Left forelimb (tissue), 1 donor: Measurements from ENCODE around the gene SSU72.
"Not testable (repeated sequence)": the region's sequence is repeated elsewhere in the genome, so short reads cannot be mapped to it uniquely, and the experiment has no call there.

ENCODE experiments used
- DNase-seq: peaks from one replicate; pipeline ENCODE4 v3.0.0-alpha.2; 2018; ENCODE audit warnings: low spot score

The SSU72 gene

GRCh38 chr1:1527092-1527816, 47.4 kb downstream of the SSU72 start:
- DNase-seq, result no peak

DNA sequence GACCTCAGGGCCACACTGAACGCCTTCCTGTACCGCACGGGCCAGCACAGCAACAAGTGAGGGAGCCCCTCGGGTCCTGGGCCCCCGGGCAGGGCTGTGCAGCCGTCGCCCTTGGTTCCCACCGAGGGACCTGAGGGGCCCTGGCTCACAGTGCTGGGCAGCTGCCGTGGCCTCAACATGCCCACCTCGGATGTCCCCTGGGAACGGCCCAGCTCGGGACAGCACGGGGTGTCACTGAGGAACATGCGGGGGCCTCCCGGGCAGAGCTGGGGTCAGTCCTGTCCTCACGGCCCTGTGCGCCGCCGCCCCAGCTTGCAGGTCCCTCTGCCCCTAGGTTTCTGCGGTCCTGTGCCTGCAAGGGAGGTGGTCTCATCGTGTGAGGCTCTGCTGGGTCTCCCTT, 48.2 kb downstream of the SSU72 start:
- not testable (repeated sequence) for DNase-seq

DNA sequence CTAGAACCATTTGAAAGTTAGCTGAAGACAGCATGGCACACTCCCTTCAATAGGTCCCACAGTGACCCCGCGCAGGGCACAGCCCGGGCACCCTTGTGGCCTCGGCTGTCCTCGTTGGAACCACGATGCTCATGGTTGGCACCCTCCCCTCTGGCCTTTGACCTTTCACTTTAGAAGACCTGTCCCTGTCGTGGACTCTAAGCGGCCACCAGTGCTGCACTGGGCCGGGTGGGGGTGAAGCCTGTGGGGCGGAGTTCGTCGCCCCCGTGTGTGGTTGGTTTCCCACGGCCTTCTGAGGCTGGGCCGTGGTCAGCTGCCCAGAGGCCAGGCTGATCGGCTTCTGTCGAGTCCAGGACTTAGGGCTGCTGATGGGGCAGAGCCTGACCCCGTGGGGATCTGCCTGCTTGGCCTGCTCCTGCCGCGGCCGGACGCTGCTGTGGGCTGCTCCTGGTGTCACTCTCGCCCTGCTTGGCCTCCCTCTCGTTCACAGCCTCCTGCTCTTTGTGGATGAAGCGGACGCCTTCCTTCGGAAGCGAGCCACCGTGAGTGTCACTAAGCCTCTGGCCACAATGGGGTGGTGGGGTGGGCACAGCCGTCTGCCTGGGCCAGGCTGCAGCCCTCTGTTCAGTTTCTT, 49.8 kb downstream of the SSU72 start:
- not testable (repeated sequence) for DNase-seq

DNA sequence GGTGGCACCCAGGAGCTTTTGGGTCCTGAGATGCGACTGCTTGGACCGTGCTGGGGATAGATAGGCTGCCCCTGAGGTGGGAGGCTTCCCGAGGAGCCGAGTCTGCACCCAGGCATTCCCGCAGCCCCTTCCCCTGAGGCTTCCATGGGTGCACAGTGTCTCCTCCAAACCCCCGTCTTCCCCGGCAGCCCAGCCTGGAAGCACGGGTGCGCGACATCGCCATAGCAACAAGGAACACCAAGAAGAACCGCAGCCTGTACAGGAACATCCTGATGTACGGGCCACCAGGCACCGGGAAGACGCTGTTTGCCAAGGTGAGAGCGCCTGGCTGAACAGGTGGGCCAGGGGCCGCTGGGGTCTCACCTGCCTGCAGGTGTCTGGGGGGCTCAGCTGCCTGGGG, 51.0 kb downstream of the SSU72 start:
- DNase-seq, result not testable (repeated sequence)

GRCh38 chr1:1523226-1523625, 51.4 kb downstream of the SSU72 start:
- DNase-seq, result not testable (repeated sequence)

DNA sequence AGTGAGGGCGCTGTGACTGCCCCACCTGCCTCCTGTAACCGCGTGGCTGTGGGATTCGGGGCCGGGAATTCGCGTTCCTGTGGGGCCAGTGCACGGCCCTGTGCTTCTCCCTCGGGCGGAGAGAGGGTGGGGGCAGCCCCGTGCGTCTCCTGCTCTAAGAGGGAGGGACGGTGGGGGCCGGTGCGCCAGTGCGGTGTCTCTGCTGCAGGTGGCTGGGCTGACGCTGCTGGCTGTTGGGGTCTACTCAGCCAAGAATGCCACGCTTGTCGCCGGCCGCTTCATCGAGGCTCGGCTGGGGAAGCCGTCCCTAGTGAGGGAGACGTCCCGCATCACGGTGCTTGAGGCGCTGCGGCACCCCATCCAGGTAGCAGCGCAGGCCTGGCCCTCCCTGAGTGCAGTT, 52.1 kb downstream of the SSU72 start:
- not testable (repeated sequence) for DNase-seq

GRCh38 chr1:1521331-1521730, 53.3 kb downstream of the SSU72 start:
- no peak for DNase-seq

DNA sequence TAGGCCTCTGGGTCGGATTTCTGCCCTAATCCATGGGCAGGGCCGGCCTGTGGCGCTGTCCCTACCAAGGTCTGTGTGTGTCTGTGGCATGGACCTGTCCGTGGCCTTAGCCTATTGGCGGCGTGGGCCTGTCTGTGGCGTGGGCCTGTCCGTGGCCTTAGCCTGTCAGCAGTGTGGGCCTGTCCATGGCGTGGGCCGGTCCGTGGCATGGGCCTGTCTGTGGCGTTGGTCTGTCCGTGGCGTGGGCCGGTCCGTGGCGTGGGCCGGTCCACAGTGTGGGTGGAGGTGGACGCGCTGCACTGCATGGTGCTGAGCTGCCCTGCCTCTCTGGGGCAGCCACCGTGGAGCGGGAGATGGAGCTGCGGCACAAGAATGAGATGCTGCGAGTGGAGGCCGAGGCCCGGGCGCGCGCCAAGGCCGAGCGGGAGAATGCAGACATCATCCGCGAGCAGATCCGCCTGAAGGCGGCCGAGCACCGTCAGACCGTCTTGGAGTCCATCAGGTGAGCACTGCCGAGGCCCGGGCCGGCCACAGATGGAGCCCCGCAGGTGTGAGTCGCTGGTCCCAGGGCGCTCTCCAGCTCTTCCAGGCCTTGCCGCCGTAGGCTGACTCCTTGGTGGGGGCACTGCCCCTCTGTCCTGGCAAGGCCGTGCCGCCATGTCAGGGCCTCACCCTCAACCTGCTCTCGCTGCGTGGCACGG, 54.7 kb downstream of the SSU72 start:
- not testable (repeated sequence) for DNase-seq

- not testable (repeated sequence) for DNase-seq
These were observed 56.0 kb downstream of the SSU72 start for GRCh38 chr1:1518621-1519007.

- DNase-seq, result no peak
These were observed 56.6 kb downstream of the SSU72 start for GRCh38 chr1:1517973-1518620.

- not testable (repeated sequence) for DNase-seq
These were observed 57.7 kb downstream of the SSU72 start for GRCh38 chr1:1516923-1517322.

DNA sequence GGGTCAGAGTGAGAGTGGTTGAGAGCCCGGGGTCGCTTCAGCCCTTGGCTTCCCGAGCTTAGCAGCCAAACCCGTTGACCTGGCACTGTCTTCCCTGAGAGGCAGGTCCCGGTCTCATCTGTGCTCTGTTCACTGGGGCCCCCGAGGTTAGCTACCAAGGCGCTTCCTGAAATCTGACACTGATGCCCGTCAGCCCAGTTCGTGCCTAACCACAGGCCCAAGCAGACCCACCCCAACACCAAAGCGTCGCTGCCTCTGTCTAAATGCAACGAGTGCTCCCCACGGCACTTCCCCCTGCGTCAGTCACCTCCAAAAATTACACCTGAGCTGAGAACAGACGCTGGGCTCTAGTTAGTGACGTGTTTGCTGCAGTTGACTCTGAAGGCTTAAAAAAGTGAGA, 60.3 kb downstream of the SSU72 start:
- DNase-seq, result not testable (repeated sequence)

GRCh38 chr1:1513675-1514074, 61.0 kb downstream of the SSU72 start:
- not testable (repeated sequence) for DNase-seq

DNA sequence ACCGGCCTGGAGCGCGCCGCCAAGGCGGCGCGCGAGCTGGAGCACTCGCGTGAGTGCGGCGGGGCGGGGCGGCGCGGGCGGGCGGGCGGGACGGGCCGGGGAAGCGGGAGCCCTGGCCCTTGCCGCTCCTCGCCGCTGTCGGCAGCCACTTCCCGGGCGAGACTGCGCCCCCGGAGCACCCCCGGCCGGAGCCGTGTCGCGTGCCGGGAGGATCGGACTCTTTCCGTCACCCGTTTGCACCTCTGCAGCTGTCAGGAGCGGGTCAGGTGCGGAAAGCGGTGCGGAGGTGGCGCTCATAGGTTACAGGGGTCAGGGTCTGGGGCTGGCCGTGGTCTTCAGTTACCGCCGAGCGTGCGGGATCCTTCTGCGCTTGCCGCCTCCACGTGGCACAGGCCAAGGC, 62.2 kb downstream of the SSU72 start:
- not testable (repeated sequence) for DNase-seq

GRCh38 chr1:1511533-1512285, 63.0 kb downstream of the SSU72 start, which contains the start of gene ATAD3A:
ATAD3A (plus strand) TSS chr1:1512162; CDS start chr1:1512269, 107 bp downstream.
- peak; percentile 97 for DNase-seq

GRCh38 chr1:1510912-1511532, 63.6 kb downstream of the SSU72 start:
- DNase-seq, result no peak

DNA sequence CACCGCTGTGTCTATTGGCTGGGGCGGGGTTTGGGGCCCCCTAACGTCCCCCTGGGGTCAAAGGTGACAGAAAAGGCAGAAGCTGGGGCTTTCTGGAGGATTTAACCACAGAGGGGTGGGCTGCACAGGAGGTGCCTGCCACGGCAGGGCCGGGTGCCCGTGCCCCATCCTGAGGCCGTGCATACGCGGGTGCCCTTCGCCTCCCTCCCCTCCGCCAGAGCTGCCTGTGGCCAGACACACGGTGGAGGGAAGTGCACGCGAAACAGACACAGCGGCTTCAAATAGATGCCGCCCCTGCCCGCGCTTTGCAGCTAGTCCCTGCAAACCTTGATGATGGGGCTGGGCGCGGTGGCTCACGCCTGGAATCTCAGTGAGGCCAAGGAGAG, 65.2 kb downstream of the SSU72 start:
- not testable (repeated sequence) for DNase-seq

- DNase-seq, result not testable (repeated sequence)
These were observed 65.7 kb downstream of the SSU72 start for GRCh38 chr1:1508775-1509464.

- DNase-seq, result no peak
These were observed 67.4 kb downstream of the SSU72 start for GRCh38 chr1:1507305-1507704.

- not testable (repeated sequence) for DNase-seq
These were observed 68.9 kb downstream of the SSU72 start for GRCh38 chr1:1505801-1506200.
